GM18868 (cell line): ENCODE data around the gene PRR36.

ENCODE experiments used
- ATAC-seq: cut with Tn5 transposase; IDR thresholded peaks from one replicate; pipeline ENCODE4 v1.9.1; 2021; ENCODE audit warnings: mild to moderate bottlenecking, moderate library complexity; ENCODE audit not compliant: unreplicated experiment

PRR36 gene

DNA sequence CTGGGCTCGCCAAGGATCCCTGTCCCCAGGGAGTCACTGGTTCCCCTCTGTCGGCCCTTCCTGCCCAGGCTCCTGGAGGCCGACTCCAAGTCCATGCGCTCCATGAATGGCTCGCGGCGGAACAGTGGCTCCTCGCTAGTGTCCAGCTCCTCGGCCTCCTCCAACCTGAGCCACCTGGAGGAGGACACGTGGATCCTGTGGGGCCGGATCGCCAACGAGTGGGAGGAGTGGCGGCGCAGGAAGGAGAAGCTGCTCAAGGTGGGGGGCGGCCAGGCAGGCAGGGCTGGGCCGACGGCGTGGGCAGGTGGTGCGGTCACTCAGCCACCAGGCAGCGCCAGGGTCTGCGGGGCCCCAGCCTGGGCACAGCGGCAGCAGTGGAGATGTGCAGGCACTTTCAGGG is 26.5 kb downstream of the PRR36 start:
- ATAC-seq: no peak

DNA sequence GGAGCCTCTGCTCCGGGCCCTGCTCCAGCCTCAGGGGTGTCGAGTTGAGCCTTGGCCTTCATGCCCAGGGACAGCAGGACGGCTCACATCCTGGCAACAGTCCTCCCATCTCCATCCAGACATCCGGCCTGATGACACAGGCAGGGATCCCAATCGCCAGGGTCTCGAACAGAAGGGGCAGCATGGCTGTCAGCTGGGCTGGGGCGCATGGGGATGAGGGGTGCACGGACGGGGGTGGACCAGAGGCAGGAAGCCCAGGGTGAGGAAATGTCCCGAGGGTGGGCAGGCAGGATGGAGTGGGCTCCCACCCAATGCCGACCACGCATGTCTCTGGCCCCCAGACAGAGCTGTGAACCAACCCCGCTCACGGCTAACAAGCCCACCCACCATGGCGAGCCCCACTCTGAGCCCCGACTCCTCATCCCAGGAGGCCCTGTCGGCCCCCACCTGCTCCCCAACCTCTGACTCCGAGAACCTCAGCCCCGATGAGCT is 28.0 kb downstream of the PRR36 start:
- ATAC-seq: no peak

DNA sequence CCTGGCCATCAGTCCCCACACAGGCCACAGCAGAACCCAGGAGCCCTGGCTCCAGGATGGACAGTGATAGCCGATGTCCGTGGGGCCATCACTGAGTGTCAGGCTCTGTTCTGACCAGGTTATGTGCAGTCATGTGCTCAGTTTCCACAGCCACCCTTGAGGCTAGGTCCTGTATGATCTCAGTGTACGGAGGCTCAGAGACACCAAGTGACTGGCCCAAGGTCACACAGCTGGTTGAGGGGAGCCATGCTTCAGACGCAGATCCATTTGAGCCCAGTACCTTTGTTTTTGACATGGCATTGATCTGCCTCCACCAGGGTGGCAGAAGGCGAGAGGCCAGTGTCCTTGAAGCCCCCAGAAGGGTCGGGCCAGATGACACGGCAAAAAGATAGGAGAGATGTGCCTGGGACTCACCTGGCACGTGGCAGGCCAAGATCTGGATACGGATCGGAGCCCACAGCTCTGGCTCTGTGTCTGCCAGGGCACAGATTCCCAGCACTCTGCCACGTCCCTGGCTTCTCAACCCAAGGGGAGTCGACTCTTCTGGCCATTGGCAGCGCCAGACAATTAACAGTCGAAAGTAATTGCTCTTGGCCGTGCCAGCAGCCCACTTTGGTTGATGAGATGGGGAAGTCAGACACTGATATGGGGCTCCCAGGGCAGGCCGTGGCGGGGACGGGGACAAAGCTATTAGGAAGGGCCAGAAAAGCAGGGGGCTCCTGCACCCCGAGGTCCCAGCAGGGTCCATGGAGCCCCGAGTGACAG is 28.6 kb downstream of the PRR36 start:
- no peak for ATAC-seq

DNA sequence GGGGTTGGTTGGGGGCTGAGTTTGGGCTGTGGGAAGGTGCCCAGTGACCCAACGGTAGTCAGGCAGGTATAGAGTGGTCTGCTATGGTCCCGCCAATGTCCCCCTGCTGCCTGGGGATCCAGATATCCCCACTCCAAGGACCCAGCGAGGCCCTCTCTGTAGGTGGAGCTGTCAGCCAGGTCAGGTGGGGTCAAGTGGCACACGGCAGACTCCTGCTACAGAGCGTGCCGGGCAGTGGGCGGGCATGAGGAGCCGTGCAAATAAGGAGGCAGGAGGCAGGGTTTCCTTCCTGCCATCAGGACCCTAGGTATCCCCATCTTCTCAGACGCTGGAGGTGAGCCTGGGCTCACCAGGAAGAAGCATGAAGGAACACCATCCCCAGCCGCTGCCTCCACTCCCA is 29.2 kb downstream of the PRR36 start:
- no peak for ATAC-seq

DNA sequence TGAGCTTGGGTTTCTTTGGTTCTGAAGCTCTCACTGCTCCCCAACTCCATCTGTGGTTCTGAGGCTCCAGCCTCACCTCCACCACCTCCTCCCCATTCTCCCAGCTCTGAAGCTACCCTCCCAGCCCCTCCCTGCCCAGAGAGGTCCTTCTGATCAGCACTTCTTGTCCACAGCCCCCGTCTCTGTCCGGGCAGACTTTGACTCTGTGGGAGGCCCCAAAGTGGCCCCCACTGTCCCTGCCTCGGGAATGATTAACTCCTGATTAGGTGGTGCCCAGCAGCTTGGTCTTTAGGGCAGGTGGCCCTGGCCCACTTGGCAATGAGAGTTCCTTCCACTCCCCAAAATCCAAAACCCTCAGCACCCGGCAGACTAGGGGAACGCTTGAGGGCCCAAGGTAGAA is 29.8 kb downstream of the PRR36 start:
- no peak for ATAC-seq

DNA sequence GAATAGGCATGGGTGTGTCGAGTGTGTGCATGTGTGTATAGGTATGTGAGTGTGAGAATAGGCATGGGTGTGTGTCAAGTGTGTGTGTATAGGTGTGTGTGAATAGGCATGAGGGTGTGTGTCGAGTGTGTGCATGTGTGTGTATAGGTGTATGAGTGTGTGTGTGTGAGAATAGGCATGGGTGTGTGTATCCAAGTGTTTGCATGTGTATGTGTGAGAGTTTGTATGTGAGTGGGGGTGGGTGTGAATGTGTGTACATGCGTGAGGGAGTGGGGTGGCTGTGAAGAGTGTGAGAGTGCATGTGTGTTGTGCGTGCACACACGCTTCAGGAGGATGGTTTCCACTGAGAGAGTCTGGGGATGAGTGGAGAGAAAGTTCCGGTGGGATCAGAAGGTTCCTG is 30.7 kb downstream of the PRR36 start:
- ATAC-seq: no peak

DNA sequence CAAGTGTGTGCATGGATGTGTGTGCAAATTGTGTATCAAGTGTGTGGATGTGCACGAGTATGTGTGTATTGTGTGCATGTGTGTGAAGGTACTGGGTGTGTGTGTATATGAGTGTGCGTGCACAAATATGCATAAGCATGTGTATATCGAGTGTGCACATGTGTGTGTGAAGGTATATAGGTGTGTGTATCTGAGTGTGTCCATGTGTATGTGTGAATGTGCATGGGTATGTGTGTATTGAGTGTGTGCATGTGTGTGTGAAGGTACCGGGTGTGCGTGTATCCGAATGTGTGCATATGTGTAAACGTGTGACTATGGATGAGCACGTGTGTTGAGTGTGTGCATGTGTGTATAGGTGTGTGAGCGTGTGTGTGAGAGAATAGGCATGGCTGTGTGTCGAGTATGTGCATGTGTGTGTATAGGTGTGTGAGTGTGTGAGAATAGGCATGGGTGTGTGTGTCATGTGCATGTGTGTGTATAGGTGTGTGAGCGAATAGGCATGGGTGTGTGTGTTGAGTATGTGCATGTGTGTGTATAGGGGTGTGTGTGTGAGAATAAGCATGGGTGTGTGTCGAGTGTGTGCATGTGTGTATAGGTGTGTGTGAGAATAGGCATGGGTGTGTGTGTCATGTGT is 31.4 kb downstream of the PRR36 start:
- no peak for ATAC-seq

DNA sequence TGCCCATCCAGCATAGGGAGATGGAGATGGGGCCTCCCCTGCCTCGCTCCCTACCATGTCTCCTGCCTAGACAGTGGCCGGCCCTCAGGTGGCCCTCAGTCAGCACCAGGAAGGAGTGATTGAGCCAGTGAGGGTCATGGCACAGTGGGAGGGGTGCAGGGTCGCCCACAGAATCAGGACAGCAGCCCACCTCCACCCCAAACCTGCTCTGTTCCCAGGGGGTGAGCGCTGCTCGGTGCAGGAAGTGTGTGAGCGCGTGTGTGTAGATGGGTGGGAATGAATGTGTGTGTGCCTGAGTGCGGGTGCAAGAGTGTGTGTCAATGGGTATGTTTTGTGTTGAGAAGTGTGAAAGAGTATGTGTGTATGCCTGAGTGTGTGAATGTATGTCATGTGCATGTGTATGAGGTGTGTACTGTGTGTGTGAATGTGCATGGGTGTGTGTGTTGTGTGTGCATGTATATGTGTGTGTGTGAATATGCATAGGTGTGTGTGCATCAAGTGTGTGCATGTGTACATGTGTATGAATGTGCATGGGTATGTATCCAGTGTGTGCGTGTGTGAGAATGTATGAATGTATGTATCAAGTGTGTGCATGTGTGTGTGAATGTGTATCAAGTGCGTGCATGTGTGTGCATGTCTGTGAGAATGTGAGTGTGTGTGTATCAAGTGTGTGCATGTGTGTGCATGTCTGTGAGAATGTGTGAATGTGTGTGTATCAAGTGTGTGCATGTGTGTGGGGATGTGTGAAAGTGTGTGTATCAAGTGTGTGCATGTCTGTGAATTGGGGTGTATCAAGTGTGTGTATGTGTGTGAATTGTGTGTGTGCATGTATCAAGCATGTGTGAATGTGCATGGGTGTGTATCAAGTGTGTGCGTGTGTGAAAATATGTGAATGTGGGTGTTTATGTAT is 32.2 kb downstream of the PRR36 start:
- no peak for ATAC-seq

DNA sequence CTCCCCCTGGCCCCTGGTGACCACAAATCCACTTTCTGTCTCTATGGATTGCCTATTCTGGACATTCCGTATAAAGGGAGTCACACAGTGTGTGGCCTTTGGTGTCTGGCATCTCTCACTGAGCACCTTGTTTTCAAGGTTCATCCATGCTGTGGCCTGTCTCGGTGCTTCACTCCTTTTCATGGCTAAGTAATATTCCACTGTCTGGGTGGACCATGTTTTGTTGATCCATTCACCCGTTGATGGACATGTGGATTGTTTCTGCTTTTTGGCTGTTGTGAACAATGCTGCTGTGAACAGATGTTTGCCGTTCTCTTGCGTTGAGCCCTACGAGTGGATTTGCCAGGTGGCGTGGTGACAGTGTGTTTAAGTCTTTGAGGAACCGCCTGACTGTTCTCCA is 33.6 kb downstream of the PRR36 start:
- no peak for ATAC-seq

DNA sequence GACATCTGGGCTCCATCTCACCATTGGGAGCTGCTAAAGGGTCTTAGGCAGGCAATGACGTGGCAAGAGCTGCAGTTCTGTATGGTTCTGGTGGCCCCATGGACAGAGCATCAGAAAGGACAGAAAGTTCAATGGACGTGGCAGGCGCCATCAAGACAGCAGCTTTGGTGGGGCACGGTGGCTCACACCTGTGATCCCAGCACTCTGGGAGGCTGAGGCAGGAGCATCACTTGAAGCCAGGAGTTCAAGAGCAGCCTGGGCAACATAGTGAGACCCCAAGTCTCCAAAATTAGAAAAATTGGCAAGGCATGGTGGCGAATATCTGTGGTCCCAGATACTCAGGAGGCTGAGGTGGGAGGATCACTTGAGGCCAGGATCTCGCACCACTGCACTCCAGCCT is 34.7 kb downstream of the PRR36 start:
- no peak for ATAC-seq

DNA sequence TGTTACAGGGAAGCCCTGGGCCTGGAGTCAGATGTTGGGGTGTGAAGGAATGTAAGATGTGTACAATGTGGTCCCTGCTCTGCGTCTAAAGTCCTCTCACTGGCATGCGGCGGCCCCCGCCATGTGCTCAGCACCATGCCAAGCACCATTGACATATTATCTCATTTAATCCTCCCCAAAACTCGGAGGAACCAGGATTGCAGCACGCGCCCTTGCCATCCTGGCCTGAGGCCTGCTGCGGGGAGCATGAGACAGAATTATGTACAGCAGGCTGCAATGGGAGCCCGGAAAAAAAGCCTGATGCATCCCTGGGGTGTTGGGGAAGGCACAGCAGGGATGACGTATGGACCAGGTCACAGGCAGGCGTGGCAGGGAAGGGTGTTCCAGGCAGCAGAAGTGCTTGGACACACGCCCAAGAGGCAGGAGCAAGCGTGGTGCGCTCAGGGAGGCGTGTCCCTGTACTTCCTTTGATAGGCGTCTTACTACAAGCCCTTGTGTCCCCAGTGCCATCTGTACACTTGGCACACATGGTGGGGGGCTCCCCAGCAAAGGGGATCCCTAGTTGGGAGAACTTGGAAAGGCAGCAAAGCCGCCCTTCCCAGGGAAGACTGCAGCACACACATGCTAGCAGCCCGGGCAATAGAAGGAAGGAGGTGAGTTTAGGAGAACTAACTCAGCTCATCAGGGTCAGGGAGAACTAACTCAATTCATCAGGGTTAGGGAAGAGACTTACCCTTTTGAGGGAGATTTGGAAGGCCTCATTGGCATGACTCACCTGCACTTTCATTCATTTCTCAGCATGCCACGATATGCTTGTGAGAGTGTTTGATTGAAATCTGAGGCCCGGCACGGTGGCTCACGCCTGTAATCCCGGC is 40.7 kb downstream of the PRR36 start:
- no peak for ATAC-seq

DNA sequence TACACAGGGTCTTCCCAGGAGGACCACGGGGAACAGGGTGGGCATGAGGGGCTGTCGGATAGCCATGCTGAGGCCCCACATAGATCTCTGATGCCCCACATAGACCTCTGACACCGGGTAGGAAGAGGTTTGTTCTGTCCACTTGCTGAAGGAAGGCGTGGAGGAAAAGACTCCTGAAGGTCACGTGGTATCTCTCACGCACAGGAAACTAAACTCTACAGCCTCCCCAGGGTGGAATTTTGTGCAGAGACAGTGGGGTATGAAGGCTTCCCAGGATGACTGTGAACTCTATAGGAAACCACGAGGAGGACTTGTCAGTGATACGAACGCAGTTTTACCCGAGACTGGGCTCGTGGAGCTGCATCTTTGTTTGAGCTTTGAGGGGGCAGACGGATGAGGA is 41.4 kb downstream of the PRR36 start:
- ATAC-seq: no peak

DNA sequence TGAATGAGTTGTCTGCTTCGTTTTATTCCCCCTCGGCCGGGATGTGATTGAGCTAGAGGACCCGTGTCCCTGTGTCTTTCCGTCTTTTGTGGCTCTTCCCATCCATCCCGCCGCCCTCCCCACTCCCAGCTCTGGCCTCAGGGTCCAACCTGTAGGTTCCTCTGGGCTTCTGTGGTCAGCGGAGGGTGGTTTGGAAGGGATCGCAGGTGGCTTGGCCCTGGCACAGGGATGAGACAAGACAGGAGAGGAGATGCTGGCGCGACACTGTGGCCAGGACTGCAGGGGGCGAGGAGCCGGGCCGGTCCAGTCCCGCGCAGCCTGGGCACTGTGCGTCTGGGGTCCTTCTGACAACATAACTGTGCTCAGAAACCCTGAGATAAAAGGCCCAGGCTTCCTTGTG is 42.2 kb downstream of the PRR36 start:
- ATAC-seq: no peak

DNA sequence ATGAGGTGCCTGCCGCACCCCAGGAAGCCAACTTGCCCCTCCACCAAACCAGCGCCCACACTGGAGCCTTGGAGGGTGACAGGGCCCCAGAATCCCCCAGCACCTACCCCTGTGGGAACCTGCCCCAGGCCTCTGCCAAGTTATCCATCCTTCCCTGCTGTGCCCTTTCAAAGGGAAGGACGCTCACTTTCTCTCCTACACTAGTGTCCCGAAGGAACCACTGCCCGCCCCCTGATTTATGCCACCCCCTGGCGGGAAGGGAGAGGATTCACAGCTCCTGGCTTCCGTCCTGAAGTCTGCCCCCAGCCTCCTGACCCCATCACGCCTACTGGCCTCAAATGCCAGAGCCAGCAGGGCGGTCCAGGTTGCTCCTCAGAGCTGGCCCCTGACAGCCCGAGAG is 42.7 kb downstream of the PRR36 start:
- no peak for ATAC-seq

DNA sequence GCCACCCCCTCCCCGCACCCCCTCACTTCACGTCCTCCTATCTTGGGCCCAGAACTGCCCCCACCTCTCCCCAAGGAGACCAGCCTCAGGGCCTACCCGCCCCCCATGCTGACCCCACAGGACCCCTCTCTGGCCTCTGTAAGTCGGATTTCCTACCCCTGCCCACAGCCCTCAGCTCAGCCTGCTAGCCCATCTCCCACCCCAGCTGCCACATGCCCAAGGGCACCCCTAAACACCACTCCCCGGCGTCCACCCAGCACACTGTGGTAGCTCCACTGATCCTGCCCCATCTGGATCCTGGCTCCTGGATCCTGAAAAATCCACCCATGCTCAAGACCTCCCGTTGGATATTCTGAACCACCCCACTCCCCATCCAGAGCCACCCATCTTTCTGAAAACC is 43.4 kb downstream of the PRR36 start:
- ATAC-seq: no peak

DNA sequence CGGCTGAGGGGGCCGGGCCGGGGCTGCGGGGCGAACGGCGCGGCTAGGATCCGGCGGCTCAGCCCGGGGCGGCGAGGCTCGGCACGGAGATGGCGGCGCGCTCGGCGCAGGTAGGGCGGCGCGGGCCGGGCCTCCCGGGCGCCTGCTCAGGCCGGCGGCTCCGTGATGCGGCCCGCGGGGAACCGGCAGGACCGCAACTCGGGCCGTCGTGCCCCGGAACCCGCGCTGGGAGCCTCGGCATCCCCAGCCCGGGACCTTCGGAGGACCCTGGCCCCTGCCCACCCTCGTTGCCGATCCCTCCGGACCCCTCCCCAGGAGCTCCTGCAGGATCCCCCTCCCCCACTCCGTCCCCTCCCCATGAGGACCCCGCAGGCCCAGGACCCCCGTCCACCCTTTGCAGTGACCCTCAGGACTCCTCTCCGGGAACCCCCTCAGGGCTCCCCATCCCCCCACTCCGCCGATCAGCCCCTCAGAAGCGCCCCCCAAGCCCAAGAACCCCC is 43.9 kb downstream of the PRR36 start:
- no peak for ATAC-seq

DNA sequence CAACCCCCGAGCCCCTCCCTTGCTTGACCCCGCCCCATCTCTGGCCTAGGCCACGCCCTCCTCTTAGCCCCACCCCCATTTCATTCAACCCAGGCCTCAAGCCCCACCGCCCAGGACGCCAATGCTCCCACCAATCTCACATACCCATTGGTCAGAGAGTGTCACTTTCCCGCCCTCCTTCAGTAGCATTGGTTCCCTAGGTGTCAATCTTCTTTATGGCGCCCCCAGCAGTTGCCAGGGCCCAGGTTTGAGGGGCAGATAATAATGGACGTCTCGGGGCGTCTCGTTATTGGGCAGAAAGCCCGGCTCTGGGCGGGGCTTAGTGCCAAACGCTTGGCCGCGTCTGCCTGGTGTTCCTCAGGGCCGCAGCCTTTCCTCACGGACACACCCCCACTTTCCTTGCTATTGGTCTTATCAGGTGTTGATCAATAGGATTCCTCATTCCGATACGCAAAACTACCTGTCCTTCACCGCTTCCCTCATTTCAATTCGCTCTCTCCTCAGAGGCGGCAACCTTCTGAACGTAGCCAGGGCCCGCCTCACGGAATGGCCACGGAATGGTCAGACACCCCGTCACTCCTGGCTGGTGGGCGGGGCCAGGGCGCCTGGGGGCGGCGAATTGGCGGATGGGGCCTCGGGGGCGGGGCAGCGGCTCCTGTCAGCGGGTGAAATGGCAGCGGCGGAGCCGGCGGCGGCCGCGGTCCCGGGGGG is 44.5 kb downstream of the PRR36 start, which contains the start of gene EVI5L:
TSS of gene EVI5L (plus strand) at position 658 of the 711 bp plus-strand sequence. CDS start 16,325 bp downstream, outside the sequence.
- peak; percentile 86 for ATAC-seq

DNA sequence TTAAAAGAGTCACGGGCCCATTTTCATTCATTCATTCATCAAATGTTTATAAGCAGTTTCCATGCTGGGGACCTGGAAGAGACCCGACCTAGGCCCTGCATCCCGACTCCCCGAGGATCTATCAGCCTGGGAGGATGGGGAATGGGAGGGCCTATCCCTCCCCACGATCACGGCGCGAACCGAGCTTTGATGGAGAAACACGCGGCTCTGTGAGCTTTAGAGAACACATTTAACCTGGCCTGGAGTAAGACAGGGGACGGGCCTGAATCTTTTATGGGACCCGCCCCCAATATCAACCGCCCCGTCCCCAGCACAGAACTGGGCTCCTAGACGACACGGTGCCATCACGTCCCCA is 45.0 kb downstream of the PRR36 start:
- ATAC-seq: no peak

DNA sequence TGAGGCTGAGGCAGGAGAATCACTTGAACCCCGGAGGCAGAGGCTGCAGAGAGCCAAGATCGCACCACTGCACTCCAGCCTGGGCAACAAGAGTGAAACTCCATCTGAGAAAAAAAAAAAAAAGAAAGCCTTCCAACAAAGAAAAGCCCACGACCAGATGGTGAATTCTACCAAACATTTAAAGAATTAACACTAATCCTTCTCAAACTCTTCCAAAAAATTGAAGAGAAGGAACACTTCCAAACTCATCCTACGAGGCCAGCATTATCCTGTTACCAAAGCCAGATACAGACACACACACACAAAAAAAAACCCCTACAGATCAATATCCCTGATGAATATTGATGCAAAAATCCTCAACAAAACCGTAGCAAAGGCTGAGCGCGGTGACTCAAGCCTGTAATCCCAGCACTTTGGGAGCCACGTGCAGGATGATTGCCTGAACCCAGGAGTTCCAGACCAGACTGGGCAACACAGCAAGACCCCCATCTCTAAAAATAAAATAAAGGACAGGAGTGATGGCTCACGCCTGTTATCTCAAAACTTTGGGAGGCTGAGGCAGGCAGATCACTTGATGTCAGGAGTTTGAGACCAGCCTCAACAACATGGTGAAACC is 50.4 kb downstream of the PRR36 start:
- ATAC-seq: no peak
